Measurements from ENCODE around the gene SMOC1.
A peak's percentile ranks its signal among the peaks of the same experiment; 100 is the strongest.

Gene SMOC1

GRCh38 chr14:70047598-70048312, 168.5 kb downstream of the SMOC1 start:
- no peak for DNase-seq

- DNase-seq: no peak
These were observed 169.1 kb downstream of the SMOC1 start for GRCh38 chr14:70048313-70048654.

GRCh38 chr14:70049605-70050004, 170.4 kb downstream of the SMOC1 start:
- no peak for DNase-seq

- DNase-seq: no peak
These were observed 170.9 kb downstream of the SMOC1 start for GRCh38 chr14:70050136-70050535.

GRCh38 chr14:70052990-70053389, 173.8 kb downstream of the SMOC1 start:
- no peak for DNase-seq

GRCh38 chr14:70057519-70058136, 178.4 kb downstream of the SMOC1 start:
- no peak for DNase-seq

- no peak for DNase-seq
These were observed 180.3 kb downstream of the SMOC1 start for GRCh38 chr14:70059545-70059944.

- DNase-seq: peak; percentile 47
These were observed 181.9 kb downstream of the SMOC1 start for GRCh38 chr14:70061108-70061507.

GRCh38 chr14:70064136-70064865, 185.1 kb downstream of the SMOC1 start:
- no peak for DNase-seq

- DNase-seq: no peak
These were observed 188.6 kb downstream of the SMOC1 start for GRCh38 chr14:70067810-70068209.

GRCh38 chr14:70069186-70069585, 190.0 kb downstream of the SMOC1 start:
- DNase-seq: no peak

- peak; percentile 54 for DNase-seq
These were observed 194.8 kb downstream of the SMOC1 start for GRCh38 chr14:70073924-70074566.

- no peak for DNase-seq
These were observed 197.8 kb downstream of the SMOC1 start for GRCh38 chr14:70077005-70077404.

GRCh38 chr14:70077720-70078119, 198.5 kb downstream of the SMOC1 start:
- no peak for DNase-seq

- no peak for DNase-seq
These were observed 199.1 kb downstream of the SMOC1 start for GRCh38 chr14:70078329-70078728.

- no peak for DNase-seq
These were observed 200.9 kb downstream of the SMOC1 start for GRCh38 chr14:70080076-70080475.

Measured in kidney glomerular epithelial cell (primary cell).